Right kidney (tissue), 1 donor: ENCODE measurements around the gene NABP1.

Experiments
- DNase-seq: peaks from one replicate; pipeline ENCODE4 v3.0.0-alpha.2; 2016

The NABP1 gene

GRCh38 chr2:191646163-191646902 lies 31.6 kb upstream of the NABP1 start:
- no peak for DNase-seq

- no peak for DNase-seq
Observed at GRCh38 chr2:191649519-191649918, 28.4 kb upstream of the NABP1 start.

- DNase-seq = no peak
Observed at GRCh38 chr2:191650896-191651773, 26.8 kb upstream of the NABP1 start.

GRCh38 chr2:191653667-191654391 lies 24.1 kb upstream of the NABP1 start:
- no peak for DNase-seq

- no peak for DNase-seq
Observed at GRCh38 chr2:191656391-191656790, 21.5 kb upstream of the NABP1 start.

- DNase-seq = no peak
Observed at GRCh38 chr2:191656792-191657191, 21.1 kb upstream of the NABP1 start.

- no peak for DNase-seq
Observed at GRCh38 chr2:191657977-191658376, 20.0 kb upstream of the NABP1 start.

- DNase-seq = no peak
Observed at GRCh38 chr2:191659198-191659597, 18.7 kb upstream of the NABP1 start.

GRCh38 chr2:191660575-191660974 lies 17.4 kb upstream of the NABP1 start:
- no peak for DNase-seq

GRCh38 chr2:191661097-191661924 lies 16.6 kb upstream of the NABP1 start:
- DNase-seq = no peak

GRCh38 chr2:191664823-191665677 lies 12.9 kb upstream of the NABP1 start:
- no peak for DNase-seq

- DNase-seq = no peak
Observed at GRCh38 chr2:191666226-191666625, 11.7 kb upstream of the NABP1 start.

GRCh38 chr2:191666732-191667131 lies 11.2 kb upstream of the NABP1 start:
- DNase-seq = no peak

GRCh38 chr2:191670076-191670475 lies 7.9 kb upstream of the NABP1 start:
- DNase-seq = no peak

- DNase-seq = no peak
Observed at GRCh38 chr2:191670787-191671186, 7.1 kb upstream of the NABP1 start.

- DNase-seq = no peak
Observed at GRCh38 chr2:191675807-191676721, 1.9 kb upstream of the NABP1 start.

GRCh38 chr2:191676790-191677645 lies 918 bp upstream of the NABP1 start:
- peak; percentile 80 for DNase-seq

- no peak for DNase-seq
Observed at GRCh38 chr2:191678437-191679100, 633 bp downstream of the NABP1 start.
